Pancreas (tissue), 10 donors: ENCODE measurements around the gene IFT52. TPM values are rescaled to one million over a fixed set of nuclear protein-coding genes. Genes with fewer than 3 reads are reported as not detected.
"Not testable (repeated sequence)": the region's sequence is repeated elsewhere in the genome, so short reads cannot be mapped to it uniquely, and the experiment has no call there.

Experiments
- ATAC-seq, 4 donors: fragments of 200-7000 bp; cut with Tn5 transposase; one replicate each; pipeline versions ENCODE4 v1.8.0 to v1.9.1; 2020; ENCODE audit warnings: mild to moderate bottlenecking in 4 of 4, moderate library complexity in 4 of 4
- DNase-seq, 6 donors: peaks; one replicate each; pipeline ENCODE4 v3.0.0-alpha.2; 2020
- FAIRE-seq: peaks from 2 replicates; lab custom pipeline; 2012; peaks lifted over from hg19 to GRCh38; lab: Jason Lieb, UNC
- H3K27ac ChIP-seq, 4 donors: fragments of 200-600 bp; sonication (generic); 1 replicate in 3 of 4; 2 replicates in 1 of 4; pipeline versions ENCODE4 v1.5.0 to v1.8.0; 2020
- H3K27me3 ChIP-seq, 4 donors: fragments of 200-600 bp; one replicate each; pipeline ENCODE4 v1.8.0; 2021
- H3K36me3 ChIP-seq, 3 donors: fragments of 200-600 bp; sonication (generic) in 1 of 3; one replicate each; pipeline versions ENCODE4 v1.5.0 to v1.8.0; 2020 to 2021
- H3K4me1 ChIP-seq, 3 donors: fragments of 200-600 bp; one replicate each; pipeline ENCODE4 v1.8.0; 2021
- H3K4me3 ChIP-seq, 4 donors: fragments of 200-600 bp; sonication (generic) in 2 of 4; one replicate each; pipeline versions ENCODE4 v1.5.0 to v1.8.0; 2020 to 2021
- H3K9me3 ChIP-seq, 4 donors: fragments of 200-600 bp; one replicate each; pipeline ENCODE4 v1.8.0; 2021
- WGBS, 2 donors: extraction: QIAGEN DNeasy Blood & Tissue Kit; methylation state at CpG; one replicate each; pipeline ENCODE4 v1.1.7; 2013; 5-methylcytosine and 5-hydroxymethylcytosine counted together
- intact Hi-C, 3 donors: fragments of 100-400 bp; cut with DNase I; formaldehyde crosslinking; loops; one replicate each; pipeline versions ENCODE4 v1.11.1 to v1.14.2; 2022
- polyA plus RNA-seq, 2 donors: library from polyadenylated mRNA; stranded (reverse); fragments of 200-250 nt; gene quantifications; one replicate each; pipeline ENCODE4 v1.2.3, GENCODE V29; 2013
- total RNA-seq, 6 donors: library from RNA; stranded (reverse); fragmentation: NEBNext Ultra II Directional in 4 of 6; extraction: Animal tissue kit (Norgen Biotek cat#: 25700) in 4 of 6; gene quantifications; one replicate each; pipeline versions ENCODE4 v1.2.1 to v1.2.4, GENCODE V29; 2021 to 2023
- TF ChIP-seq, protein P1 (sequence below), 4 donors: fragments of 200-600 bp; sonication (generic) in 3 of 4; IDR thresholded peaks; one replicate each; pipeline versions ENCODE4 v1.5.0 to v1.8.0; 2021; ENCODE audit warnings: antibody characterized with exemption in 4 of 4
- donor health status: healthy with polysubstance abuse.
- donor health status: DM: no; HTN: no; CAD: no; lungs with moderate emphysema.
- donor health status: DM: no; HTN: no; CAD: no.
- donor health status: control.
- donor health status: control.
- donor health status: Bipolar disorder and iron deficiency.
- donor health status: DM: yes; HTN: yes; CAD: no.
- donor health status: DM: no; HTN: no; CAD: no.
- donor health status: DM: no; HTN: no; CAD: no.
- donor health status: DM: yes; HTN: yes; CAD: no.

IFT52 gene
- total and polyA plus RNA-seq, 8 donors, result 7.8 to 14.8 (median 12.7) TPM

DNA sequence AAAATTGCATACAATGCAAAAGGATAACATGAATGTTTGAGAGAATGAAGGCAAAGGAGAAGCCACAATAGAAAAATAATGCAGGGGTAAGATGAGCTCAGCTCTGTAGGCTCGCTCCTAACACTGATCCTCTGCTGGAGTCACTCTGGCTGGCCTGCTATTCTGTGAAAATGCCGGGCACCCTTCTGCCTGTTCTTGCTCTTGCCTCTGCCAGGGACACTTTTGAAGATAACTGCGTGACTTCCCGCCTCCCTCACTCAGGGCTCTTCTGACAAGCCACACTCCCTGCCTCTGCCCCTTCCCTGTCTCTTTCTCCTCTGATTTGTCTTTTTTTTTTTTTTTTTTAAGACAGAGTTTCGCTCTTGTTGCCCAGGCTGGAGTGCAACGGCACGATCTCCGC lies 40.9 kb downstream of the IFT52 start:
- Histone ChIP-seq H3K4me1 (no peaks in the 10 kb centered on the region), H3K27ac (no peak overlapping the region), H3K9me3 (no peaks in the 10 kb centered on the region), H3K36me3 (peaks cover 0 to 8% (median 0%) of the 10 kb centered on the region in 3 donors), H3K27me3 (no peaks in the 10 kb centered on the region), H3K4me3 (no peak overlapping the region)
- intact Hi-C loops, result no loop called here
- TF ChIP-seq, protein P1, sequence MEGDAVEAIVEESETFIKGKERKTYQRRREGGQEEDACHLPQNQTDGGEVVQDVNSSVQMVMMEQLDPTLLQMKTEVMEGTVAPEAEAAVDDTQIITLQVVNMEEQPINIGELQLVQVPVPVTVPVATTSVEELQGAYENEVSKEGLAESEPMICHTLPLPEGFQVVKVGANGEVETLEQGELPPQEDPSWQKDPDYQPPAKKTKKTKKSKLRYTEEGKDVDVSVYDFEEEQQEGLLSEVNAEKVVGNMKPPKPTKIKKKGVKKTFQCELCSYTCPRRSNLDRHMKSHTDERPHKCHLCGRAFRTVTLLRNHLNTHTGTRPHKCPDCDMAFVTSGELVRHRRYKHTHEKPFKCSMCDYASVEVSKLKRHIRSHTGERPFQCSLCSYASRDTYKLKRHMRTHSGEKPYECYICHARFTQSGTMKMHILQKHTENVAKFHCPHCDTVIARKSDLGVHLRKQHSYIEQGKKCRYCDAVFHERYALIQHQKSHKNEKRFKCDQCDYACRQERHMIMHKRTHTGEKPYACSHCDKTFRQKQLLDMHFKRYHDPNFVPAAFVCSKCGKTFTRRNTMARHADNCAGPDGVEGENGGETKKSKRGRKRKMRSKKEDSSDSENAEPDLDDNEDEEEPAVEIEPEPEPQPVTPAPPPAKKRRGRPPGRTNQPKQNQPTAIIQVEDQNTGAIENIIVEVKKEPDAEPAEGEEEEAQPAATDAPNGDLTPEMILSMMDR (IDR thresholded peaks at IDR 0.05), result no peak
- ATAC-seq (no peak), DNase-seq (no peak), FAIRE-seq (no peak)
- 93 to 98% methylated on average over 8 of the region's 8 CpGs for WGBS, 2 donors

DNA sequence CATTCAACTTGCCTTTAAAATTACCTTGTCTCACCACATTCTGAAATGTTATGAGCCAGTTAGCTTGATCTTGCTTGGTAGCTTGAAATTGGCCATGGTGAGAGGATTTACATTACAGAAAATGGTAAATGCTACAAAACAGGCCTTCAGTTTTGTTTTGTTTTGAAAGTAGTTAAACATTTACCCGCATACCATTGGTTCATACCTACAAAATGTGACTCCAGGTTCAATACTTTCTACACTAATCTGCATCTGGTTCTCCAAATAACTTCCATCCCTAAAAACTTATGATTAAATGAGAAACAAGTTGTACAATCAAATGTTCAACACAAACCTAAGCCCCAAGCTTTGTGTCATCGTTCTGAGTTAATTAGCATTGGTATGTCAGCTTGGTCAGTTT lies 45.7 kb downstream of the IFT52 start:
- no peak for DNase-seq
- ATAC-seq, result no peak
- Histone ChIP-seq H3K4me3 (no peak overlapping the region), H3K4me1 (no peaks in the 10 kb centered on the region), H3K27ac (no peak overlapping the region), H3K27me3 (no peaks in the 10 kb centered on the region), H3K9me3 (no peaks in the 10 kb centered on the region), H3K36me3 (peaks cover 0 to 15% (median 0%) of the 10 kb centered on the region in 3 donors)
- TF ChIP-seq, protein P1 (IDR thresholded peaks at IDR 0.05), result no peak
- FAIRE-seq, result no peak
- intact Hi-C loops, result no loop called here
- WGBS, 2 donors, result 80 to 91% methylated on average over 2 of the region's 2 CpGs

DNA sequence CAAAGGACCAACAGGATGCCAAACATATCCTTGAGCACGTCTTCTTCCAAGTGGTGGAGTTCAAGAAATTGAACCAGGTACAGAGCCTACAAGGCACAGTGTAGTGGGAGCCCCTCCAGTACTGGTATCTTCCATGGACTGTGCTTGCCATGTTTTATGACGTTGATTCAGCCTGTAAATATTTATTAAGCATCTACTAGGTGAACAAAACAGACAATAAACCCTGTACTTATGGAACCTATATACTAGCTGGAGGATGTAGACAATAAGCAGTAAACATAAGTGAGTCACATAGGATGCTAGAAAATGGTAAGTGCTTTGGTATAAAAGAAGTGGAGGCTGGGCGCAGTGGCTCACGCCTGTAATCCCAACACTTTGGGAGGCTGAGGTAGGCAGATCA lies 51.8 kb downstream of the IFT52 start:
- Histone ChIP-seq H3K27me3 (no peaks in the 10 kb centered on the region), H3K9me3 (no peaks in the 10 kb centered on the region), H3K4me1 (no peaks in the 10 kb centered on the region), H3K27ac (no peak overlapping the region), H3K4me3 (no peak overlapping the region), H3K36me3 (peaks cover 3 to 25% (median 4%) of the 10 kb centered on the region in 3 donors)
- no peak for ATAC-seq
- DNase-seq, result no peak
- TF ChIP-seq, protein P1 (IDR thresholded peaks at IDR 0.05), result no peak
- intact Hi-C loops, result no loop called here
- FAIRE-seq, result no peak
- WGBS, 2 donors, result 91 to 97% methylated on average over 4 of the region's 4 CpGs

GRCh38 chr20:43650997-43651525 lies 60.3 kb downstream of the IFT52 start:
- H3K27ac ChIP-seq, result no peak overlapping the region
- intact Hi-C loops, result no loop called here
- DNase-seq (no peak), ATAC-seq (no peak), FAIRE-seq (no peak)
- peaks cover 0 to 9% (median 0%) of the 10 kb centered on the region in 3 donors for H3K36me3 ChIP-seq
- 72 to 79% methylated on average over 3 of the region's 3 CpGs for WGBS, 2 donors
- H3K27me3 ChIP-seq, result no peaks in the 10 kb centered on the region
- TF ChIP-seq, protein P1 (IDR thresholded peaks at IDR 0.05), result no peak
- no peaks in the 10 kb centered on the region for H3K9me3 ChIP-seq
- peaks cover 0 to 7% (median 6%) of the 10 kb centered on the region in 3 donors for H3K4me1 ChIP-seq
- H3K4me3 ChIP-seq, result no peak overlapping the region

DNA sequence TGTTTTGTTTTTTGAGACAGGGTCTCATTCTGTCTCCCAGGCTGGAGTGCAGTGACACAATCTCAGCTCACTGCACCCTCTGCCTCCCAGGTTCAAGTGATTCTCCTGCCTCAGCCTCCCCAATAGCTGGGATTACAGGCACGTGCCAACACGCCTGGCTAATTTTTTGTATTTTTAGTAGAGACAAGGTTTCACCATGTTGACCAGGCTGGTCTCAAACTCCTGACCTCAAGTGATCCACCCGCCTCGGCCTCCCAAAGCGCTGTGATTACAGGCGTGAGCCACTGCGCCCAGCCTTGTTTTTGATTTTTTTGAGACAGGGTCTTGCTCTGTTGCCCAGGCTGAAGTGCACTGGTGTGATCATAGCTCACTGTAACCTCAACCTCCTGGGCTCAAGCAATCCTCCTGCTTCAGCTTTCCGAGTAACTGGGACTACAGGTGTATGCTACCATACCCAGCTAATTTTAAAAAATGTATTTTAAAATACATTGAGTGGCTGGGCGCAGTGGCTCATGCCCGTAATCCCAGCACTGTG lies 61.0 kb downstream of the IFT52 start:
- H3K36me3 ChIP-seq, H3K27me3 ChIP-seq, H3K4me1 ChIP-seq, H3K4me3 ChIP-seq, intact Hi-C loops, DNase-seq, FAIRE-seq, ATAC-seq, H3K9me3 ChIP-seq: not testable (repeated sequence)
- WGBS, 2 donors, result 97 to 99% methylated on average over 10 of the region's 10 CpGs
- H3K27ac ChIP-seq, result peak overlapping the region in 1 of 4 donors; percentile 4
